ENCODE measurements around the gene PTPRD. TPM values are rescaled to one million over a fixed set of nuclear protein-coding genes. Genes with fewer than 3 reads are reported as not detected.

The PTPRD gene
- total RNA-seq, 1 experiment from 2014 or later = 1.8 TPM

GRCh38 chr9:9560382-9561035 is 1052.3 kb downstream of the PTPRD start:
- Mint-ChIP-seq H3K27me3 (ENCODE audit: unreplicated experiment) (no peaks in the 10 kb centered on the region), H3K4me1 (ENCODE audit: low read depth, unreplicated experiment) (no peaks in the 10 kb centered on the region), H3K4me3 (ENCODE audit: low read depth, unreplicated experiment) (no peak overlapping the region), H3K27ac (ENCODE audit: unreplicated experiment) (no peak overlapping the region), H3K36me3 (ENCODE audit: insufficient read depth, unreplicated experiment) (no peaks in the 10 kb centered on the region), H3K9me3 (ENCODE audit: low read depth, unreplicated experiment) (peaks cover 5% of the 10 kb centered on the region)
- intact Hi-C loops (cut with micrococcal nuclease; ENCODE audit: unreplicated experiment) = no loop called here
- DNase-seq = no peak
- TF ChIP-seq CTCF (IDR thresholded peaks at IDR 0.05; ENCODE audit: unreplicated experiment) = no peak
- CTCF ChIA-PET = no interaction called here
- no TSS peak for BruUV-seq (replicated peaks)

- Mint-ChIP-seq H3K27me3 (ENCODE audit: unreplicated experiment) (no peaks in the 10 kb centered on the region), H3K4me1 (ENCODE audit: low read depth, unreplicated experiment) (no peaks in the 10 kb centered on the region), H3K27ac (ENCODE audit: unreplicated experiment) (no peak overlapping the region), H3K4me3 (ENCODE audit: low read depth, unreplicated experiment) (no peak overlapping the region), H3K36me3 (ENCODE audit: insufficient read depth, unreplicated experiment) (no peaks in the 10 kb centered on the region), H3K9me3 (ENCODE audit: low read depth, unreplicated experiment) (peaks cover 5% of the 10 kb centered on the region)
- DNase-seq = no peak
- TF ChIP-seq CTCF (IDR thresholded peaks at IDR 0.05; ENCODE audit: unreplicated experiment) = no peak
- intact Hi-C loops (cut with micrococcal nuclease; ENCODE audit: unreplicated experiment) = no loop called here
- CTCF ChIA-PET = no interaction called here
- BruUV-seq (replicated peaks) = no TSS peak
Observed at GRCh38 chr9:9558907-9559306, 1053.9 kb downstream of the PTPRD start.

- intact Hi-C loops (cut with micrococcal nuclease; ENCODE audit: unreplicated experiment) = no loop called here
- Mint-ChIP-seq H3K27me3 (ENCODE audit: unreplicated experiment) (no peaks in the 10 kb centered on the region), H3K27ac (ENCODE audit: unreplicated experiment) (no peak overlapping the region), H3K9me3 (ENCODE audit: low read depth, unreplicated experiment) (peaks cover 5% of the 10 kb centered on the region), H3K4me1 (ENCODE audit: low read depth, unreplicated experiment) (no peaks in the 10 kb centered on the region), H3K36me3 (ENCODE audit: insufficient read depth, unreplicated experiment) (no peaks in the 10 kb centered on the region), H3K4me3 (ENCODE audit: low read depth, unreplicated experiment) (no peak overlapping the region)
- TF ChIP-seq CTCF (IDR thresholded peaks at IDR 0.05; ENCODE audit: unreplicated experiment) = no peak
- BruUV-seq (replicated peaks) = no TSS peak
- CTCF ChIA-PET = no interaction called here
- DNase-seq = no peak
Observed at GRCh38 chr9:9557804-9558334, 1054.9 kb downstream of the PTPRD start.

GRCh38 chr9:9556865-9557803 is 1055.7 kb downstream of the PTPRD start:
- H3K4me1 Mint-ChIP-seq (ENCODE audit: low read depth, unreplicated experiment) = no peaks in the 10 kb centered on the region
- no peak for TF ChIP-seq CTCF (IDR thresholded peaks at IDR 0.05; ENCODE audit: unreplicated experiment)
- H3K9me3 Mint-ChIP-seq (ENCODE audit: low read depth, unreplicated experiment) = peaks cover 1% of the 10 kb centered on the region
- no peak overlapping the region for H3K27ac Mint-ChIP-seq (ENCODE audit: unreplicated experiment)
- H3K27me3 Mint-ChIP-seq (ENCODE audit: unreplicated experiment) = no peaks in the 10 kb centered on the region
- H3K36me3 Mint-ChIP-seq (ENCODE audit: insufficient read depth, unreplicated experiment) = no peaks in the 10 kb centered on the region
- intact Hi-C loops (cut with micrococcal nuclease; ENCODE audit: unreplicated experiment) = no loop called here
- BruUV-seq (replicated peaks) = no TSS peak
- H3K4me3 Mint-ChIP-seq (ENCODE audit: low read depth, unreplicated experiment) = no peak overlapping the region
- CTCF ChIA-PET = no interaction called here
- no peak for DNase-seq

Measured in Calu3 (cell line).